Suprapubic skin (tissue), 4 donors: ENCODE data around the gene AS3MT. TPM values are rescaled to one million over a fixed set of nuclear protein-coding genes. Genes with fewer than 3 reads are reported as not detected.

Source experiments
- DNase-seq, 2 donors: peaks; one replicate each; pipeline ENCODE4 v3.0.0-alpha.2; 2019; ENCODE audit warnings: low spot score in 2 of 2
- H3K27ac ChIP-seq: fragments of 200-600 bp; sonication (generic); one replicate; pipeline ENCODE4 v1.5.1; 2019
- H3K27me3 ChIP-seq: fragments of 200-600 bp; sonication (generic); one replicate; pipeline ENCODE4 v1.5.1; 2019
- H3K36me3 ChIP-seq: fragments of 200-600 bp; sonication (generic); one replicate; pipeline ENCODE4 v1.5.1; 2019
- H3K4me1 ChIP-seq: fragments of 200-600 bp; sonication (generic); one replicate; pipeline ENCODE4 v1.5.1; 2019
- H3K4me3 ChIP-seq: fragments of 200-600 bp; sonication (generic); one replicate; pipeline ENCODE4 v1.5.1; 2019; ENCODE audit warnings: mild to moderate bottlenecking
- H3K9me3 ChIP-seq: fragments of 200-600 bp; sonication (generic); one replicate; pipeline ENCODE4 v1.5.1; 2019
- CTCF ChIP-seq, 2 donors: fragments of 200-600 bp in 1 of 2; fragments of 450-650 bp in 1 of 2; sonication (generic) in 1 of 2; IDR thresholded peaks; one replicate each; pipeline ENCODE4 v1.5.1; 2016 to 2019; ENCODE audit warnings: antibody characterized with exemption in 2 of 2, mild to moderate bottlenecking in 1 of 2, moderate library complexity in 1 of 2
- EP300 ChIP-seq: sonication (generic); formaldehyde crosslinking; IDR thresholded peaks from one replicate; pipeline ENCODE4 v1.6.1; 2017; ENCODE audit warnings: antibody characterized with exemption
- POLR2A ChIP-seq, 2 donors: fragments of 450-650 bp; IDR thresholded peaks; one replicate each; pipeline ENCODE4 v1.6.1; 2017; ENCODE audit warnings: antibody characterized with exemption in 2 of 2, mild to moderate bottlenecking in 2 of 2, moderate library complexity in 2 of 2
- POLR2AphosphoS5 ChIP-seq, 3 donors: sonication (generic); formaldehyde crosslinking; IDR thresholded peaks; one replicate each; pipeline ENCODE4 v1.6.1; 2017; ENCODE audit warnings: antibody characterized with exemption in 3 of 3
- WGBS: methylation state at CpG from one replicate; pipeline ENCODE4 v1.1.5; 2018; 5-methylcytosine and 5-hydroxymethylcytosine counted together
- total RNA-seq, 4 donors: library from RNA; depleted of rRNA; stranded (reverse); fragments of >200 nt; gene quantifications; one replicate each; pipeline ENCODE4 v1.1.0, GENCODE V29; 2016

AS3MT gene
- total RNA-seq, 4 donors from 2014 or later: 1.4 to 4.7 (median 3.6) TPM

DNA sequence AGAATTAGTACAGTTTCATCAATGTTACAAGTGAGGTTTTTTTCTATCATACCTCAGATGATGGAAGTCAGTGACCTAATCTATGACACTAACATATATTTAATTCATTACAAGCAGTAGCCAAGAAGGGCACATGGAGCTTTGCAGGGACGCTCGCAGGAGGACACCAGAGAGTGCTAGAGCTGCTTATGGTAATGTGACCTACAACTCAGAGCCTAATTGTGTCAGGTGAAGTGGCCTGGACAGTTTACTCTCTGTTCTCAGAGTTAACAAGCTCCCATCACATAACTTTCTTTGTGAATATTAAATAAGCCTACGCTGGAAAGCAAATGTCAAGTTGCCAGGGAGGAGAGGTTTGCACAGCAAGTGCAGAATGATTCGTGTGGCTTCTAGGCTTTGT is 37.2 kb downstream of the AS3MT start:
- no peak overlapping the region for H3K27ac ChIP-seq
- H3K36me3 ChIP-seq: no peaks in the 10 kb centered on the region
- H3K27me3 ChIP-seq: no peaks in the 10 kb centered on the region
- DNase-seq: no peak
- H3K9me3 ChIP-seq: no peaks in the 10 kb centered on the region
- 89% methylated on average over 4 of the region's 4 CpGs for WGBS
- no peak overlapping the region for H3K4me3 ChIP-seq
- H3K4me1 ChIP-seq: no peaks in the 10 kb centered on the region
- TF ChIP-seq EP300 (no peak), POLR2A (IDR thresholded peaks at IDR 0.05) (no peak), CTCF (IDR thresholded peaks at IDR 0.05) (no peak), POLR2AphosphoS5 (IDR thresholded peaks at IDR 0.05) (no peak)

DNA sequence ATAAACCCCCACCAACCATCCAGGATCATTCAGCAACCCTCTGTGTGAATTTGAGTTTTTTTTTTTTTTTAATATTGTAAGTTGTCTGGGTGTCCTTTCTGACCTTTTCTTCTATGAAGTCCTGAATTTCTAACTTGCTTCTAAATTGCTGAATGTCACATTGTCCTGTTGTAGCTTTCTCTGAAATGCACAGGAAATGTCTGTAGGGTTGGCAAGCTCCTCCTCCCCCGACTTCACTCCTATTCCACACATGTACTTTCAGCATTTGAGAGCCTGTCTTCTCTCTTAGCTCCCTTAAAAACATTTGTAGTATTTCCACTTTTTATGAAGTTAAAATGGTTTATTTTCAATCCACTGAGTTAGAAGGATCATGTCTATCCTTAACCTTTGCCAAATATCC is 45.5 kb downstream of the AS3MT start:
- 67% methylated on average over 1 of the region's 1 CpG for WGBS

GRCh38 chr10:102916173-102916572 is 46.9 kb downstream of the AS3MT start:
- Histone ChIP-seq H3K27me3 (no peaks in the 10 kb centered on the region), H3K9me3 (no peaks in the 10 kb centered on the region), H3K36me3 (no peaks in the 10 kb centered on the region), H3K4me3 (no peak overlapping the region), H3K27ac (no peak overlapping the region), H3K4me1 (peaks cover 35% of the 10 kb centered on the region)
- WGBS: 82% methylated on average over 7 of the region's 7 CpGs
- TF ChIP-seq EP300 (no peak), CTCF (IDR thresholded peaks at IDR 0.05) (no peak), POLR2AphosphoS5 (IDR thresholded peaks at IDR 0.05) (no peak), POLR2A (IDR thresholded peaks at IDR 0.05) (no peak)
- DNase-seq: no peak

More for the DNA sequence above, 45.5 kb downstream of the AS3MT start:
- Histone ChIP-seq H3K27ac (no peak overlapping the region), H3K9me3 (no peaks in the 10 kb centered on the region), H3K4me3 (no peak overlapping the region), H3K36me3 (no peaks in the 10 kb centered on the region), H3K27me3 (no peaks in the 10 kb centered on the region), H3K4me1 (peaks cover 21% of the 10 kb centered on the region)
- DNase-seq: no peak
- TF ChIP-seq EP300: no peak
- TF ChIP-seq CTCF (IDR thresholded peaks at IDR 0.05): no peak
- no peak for TF ChIP-seq POLR2AphosphoS5 (IDR thresholded peaks at IDR 0.05)

- TF ChIP-seq POLR2AphosphoS5 (IDR thresholded peaks at IDR 0.05) (peak in 2 of 3 donors; percentile 45 to 53), POLR2A (IDR thresholded peaks at IDR 0.05) (no peak), CTCF (IDR thresholded peaks at IDR 0.05) (peak; percentile 92 to 97)
- H3K4me3 ChIP-seq: peak overlapping the region; percentile 99
- peak; percentile 88 to 94 for DNase-seq
- 0% methylated on average over 13 of the region's 45 CpGs for WGBS
- H3K27me3 ChIP-seq: no peaks in the 10 kb centered on the region
- no peaks in the 10 kb centered on the region for H3K9me3 ChIP-seq
- H3K4me1 ChIP-seq: peaks cover 41% of the 10 kb centered on the region
- H3K36me3 ChIP-seq: no peaks in the 10 kb centered on the region
- H3K27ac ChIP-seq: peak overlapping the region; percentile 91
These were observed 48.2 kb downstream of the AS3MT start for GRCh38 chr10:102917314-102917961.

- TF ChIP-seq CTCF (IDR thresholded peaks at IDR 0.05): no peak
- TF ChIP-seq POLR2AphosphoS5 (IDR thresholded peaks at IDR 0.05): peak in 1 of 3 donors; percentile 87
- TF ChIP-seq EP300: no peak
- TF ChIP-seq POLR2A (IDR thresholded peaks at IDR 0.05): peak in 1 of 2 donors; percentile 39
- Histone ChIP-seq H3K27ac (peak within 1 kb of the TSS; percentile 91), H3K9me3 (no peaks in the 10 kb centered on the region), H3K4me3 (peak within 1 kb of the TSS; percentile 99), H3K27me3 (no peaks in the 10 kb centered on the region), H3K4me1 (peaks cover 41% of the 10 kb centered on the region), H3K36me3 (no peaks in the 10 kb centered on the region)
- WGBS: under 1% methylated on average over 28 of the region's 80 CpGs
- peak; percentile 100 for DNase-seq
These were observed 48.9 kb downstream of the AS3MT start, which contains the start of gene CNNM2 for GRCh38 chr10:102917962-102918816. Gene CNNM2 (plus strand): TSS chr10:102918294. CDS start chr10:102918481, 187 bp downstream.
